ENCODE measurements around the gene ANKH. TPM values are rescaled to one million over a fixed set of nuclear protein-coding genes. Genes with fewer than 3 reads are reported as not detected.

The ANKH gene
- total RNA-seq, 1 experiment from 2014 or later: 16.9 TPM

DNA sequence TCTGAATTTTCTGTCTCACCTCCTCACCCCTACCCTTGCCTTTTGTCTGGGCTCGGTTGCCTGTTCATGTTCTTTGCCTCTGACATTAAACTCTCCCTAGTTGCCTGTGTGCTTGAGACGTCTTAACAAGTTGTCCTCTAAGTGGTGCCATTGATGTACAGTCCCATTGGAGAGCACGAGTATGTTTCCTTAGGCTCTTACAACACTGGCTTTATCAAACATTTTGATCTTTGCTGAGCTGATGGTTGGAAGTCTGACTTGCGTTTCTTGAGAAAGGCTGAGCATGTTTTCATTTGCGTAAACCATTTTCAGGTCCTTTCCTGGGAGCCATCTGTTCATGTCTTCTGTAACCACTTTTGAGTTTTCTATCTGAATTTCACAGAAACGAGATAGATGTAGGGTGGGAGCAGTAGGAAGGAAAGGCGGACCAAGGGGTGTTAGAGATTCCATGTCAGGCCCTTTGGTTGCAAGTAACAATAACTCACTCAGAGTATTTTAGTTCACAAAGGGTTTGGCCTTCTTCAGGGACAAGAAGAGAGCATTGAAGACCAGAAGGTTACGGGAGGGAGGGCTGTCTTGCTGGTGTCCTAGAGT, 171.7 kb downstream of the ANKH start:
- ATAC-seq (no peak), DNase-seq (ENCODE audit: low spot score) (no peak)
- Mint-ChIP-seq H3K9me3 (no peaks in the 10 kb centered on the region), H3K4me1 (peaks cover 18% of the 10 kb centered on the region), H3K27ac (no peak overlapping the region), H3K4me3 (no peak overlapping the region), H3K27me3 (ENCODE audit: low read depth) (no peaks in the 10 kb centered on the region), H3K36me3 (peaks cover 32% of the 10 kb centered on the region)
- ChIA-PET POLR2A (no interaction called here), CTCF (no interaction called here)
- TF ChIP-seq ZNF263 (CRISPR knock-in tag; IDR thresholded peaks at IDR 0.05; ENCODE audit: low read depth) (no peak), TP53 (CRISPR knock-in tag; IDR thresholded peaks at IDR 0.05) (no peak), NFYB (CRISPR knock-in tag; conservative IDR thresholded peaks at IDR 0.05; ENCODE audit: low read depth) (no peak), NR1H2 (CRISPR knock-in tag; IDR thresholded peaks at IDR 0.05) (no peak), CBFB (CRISPR knock-in tag; IDR thresholded peaks at IDR 0.05; ENCODE audit: low read depth) (no peak)
- TF ChIP-seq, protein P1, sequence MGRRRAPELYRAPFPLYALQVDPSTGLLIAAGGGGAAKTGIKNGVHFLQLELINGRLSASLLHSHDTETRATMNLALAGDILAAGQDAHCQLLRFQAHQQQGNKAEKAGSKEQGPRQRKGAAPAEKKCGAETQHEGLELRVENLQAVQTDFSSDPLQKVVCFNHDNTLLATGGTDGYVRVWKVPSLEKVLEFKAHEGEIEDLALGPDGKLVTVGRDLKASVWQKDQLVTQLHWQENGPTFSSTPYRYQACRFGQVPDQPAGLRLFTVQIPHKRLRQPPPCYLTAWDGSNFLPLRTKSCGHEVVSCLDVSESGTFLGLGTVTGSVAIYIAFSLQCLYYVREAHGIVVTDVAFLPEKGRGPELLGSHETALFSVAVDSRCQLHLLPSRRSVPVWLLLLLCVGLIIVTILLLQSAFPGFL (CRISPR knock-in tag; IDR thresholded peaks at IDR 0.05; ENCODE audit: borderline replicate concordance): no peak
- TF ChIP-seq, protein P2, sequence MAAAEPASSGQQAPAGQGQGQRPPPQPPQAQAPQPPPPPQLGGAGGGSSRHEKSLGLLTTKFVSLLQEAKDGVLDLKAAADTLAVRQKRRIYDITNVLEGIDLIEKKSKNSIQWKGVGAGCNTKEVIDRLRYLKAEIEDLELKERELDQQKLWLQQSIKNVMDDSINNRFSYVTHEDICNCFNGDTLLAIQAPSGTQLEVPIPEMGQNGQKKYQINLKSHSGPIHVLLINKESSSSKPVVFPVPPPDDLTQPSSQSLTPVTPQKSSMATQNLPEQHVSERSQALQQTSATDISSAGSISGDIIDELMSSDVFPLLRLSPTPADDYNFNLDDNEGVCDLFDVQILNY (CRISPR knock-in tag; IDR thresholded peaks at IDR 0.05): no peak
- TF ChIP-seq, protein P3, sequence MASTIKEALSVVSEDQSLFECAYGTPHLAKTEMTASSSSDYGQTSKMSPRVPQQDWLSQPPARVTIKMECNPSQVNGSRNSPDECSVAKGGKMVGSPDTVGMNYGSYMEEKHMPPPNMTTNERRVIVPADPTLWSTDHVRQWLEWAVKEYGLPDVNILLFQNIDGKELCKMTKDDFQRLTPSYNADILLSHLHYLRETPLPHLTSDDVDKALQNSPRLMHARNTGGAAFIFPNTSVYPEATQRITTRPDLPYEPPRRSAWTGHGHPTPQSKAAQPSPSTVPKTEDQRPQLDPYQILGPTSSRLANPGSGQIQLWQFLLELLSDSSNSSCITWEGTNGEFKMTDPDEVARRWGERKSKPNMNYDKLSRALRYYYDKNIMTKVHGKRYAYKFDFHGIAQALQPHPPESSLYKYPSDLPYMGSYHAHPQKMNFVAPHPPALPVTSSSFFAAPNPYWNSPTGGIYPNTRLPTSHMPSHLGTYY (CRISPR knock-in tag; IDR thresholded peaks at IDR 0.05): no peak
- TF ChIP-seq, protein P4, sequence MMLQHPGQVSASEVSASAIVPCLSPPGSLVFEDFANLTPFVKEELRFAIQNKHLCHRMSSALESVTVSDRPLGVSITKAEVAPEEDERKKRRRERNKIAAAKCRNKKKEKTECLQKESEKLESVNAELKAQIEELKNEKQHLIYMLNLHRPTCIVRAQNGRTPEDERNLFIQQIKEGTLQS (CRISPR knock-in tag; conservative IDR thresholded peaks at IDR 0.05): no peak

DNA sequence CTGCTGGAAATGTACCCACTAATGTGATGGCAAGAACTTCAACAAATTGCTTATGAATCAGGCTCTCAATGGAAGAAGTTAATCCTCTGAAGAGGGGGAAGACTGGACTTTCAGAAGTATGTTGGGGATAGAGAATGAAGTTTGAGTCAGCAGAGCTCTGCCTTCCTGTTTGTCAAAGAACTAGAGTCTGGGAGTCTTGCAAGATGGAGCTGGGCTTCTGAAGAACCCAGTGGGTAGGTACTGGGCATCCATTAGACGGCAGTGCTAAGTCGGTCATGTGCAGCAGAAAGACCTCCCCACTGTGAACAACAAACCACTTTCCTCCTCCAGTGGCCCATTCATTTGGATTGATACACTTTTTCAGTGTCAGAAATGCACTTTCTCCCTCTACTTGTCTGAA, 172.4 kb downstream of the ANKH start:
- Mint-ChIP-seq H3K27ac (no peak overlapping the region), H3K4me1 (peaks cover 20% of the 10 kb centered on the region), H3K27me3 (ENCODE audit: low read depth) (no peaks in the 10 kb centered on the region), H3K36me3 (peaks cover 32% of the 10 kb centered on the region), H3K4me3 (no peak overlapping the region), H3K9me3 (no peaks in the 10 kb centered on the region)
- ChIA-PET POLR2A (no interaction called here), CTCF (no interaction called here)
- DNase-seq (ENCODE audit: low spot score) (no peak), ATAC-seq (no peak)
- TF ChIP-seq, protein P5, sequence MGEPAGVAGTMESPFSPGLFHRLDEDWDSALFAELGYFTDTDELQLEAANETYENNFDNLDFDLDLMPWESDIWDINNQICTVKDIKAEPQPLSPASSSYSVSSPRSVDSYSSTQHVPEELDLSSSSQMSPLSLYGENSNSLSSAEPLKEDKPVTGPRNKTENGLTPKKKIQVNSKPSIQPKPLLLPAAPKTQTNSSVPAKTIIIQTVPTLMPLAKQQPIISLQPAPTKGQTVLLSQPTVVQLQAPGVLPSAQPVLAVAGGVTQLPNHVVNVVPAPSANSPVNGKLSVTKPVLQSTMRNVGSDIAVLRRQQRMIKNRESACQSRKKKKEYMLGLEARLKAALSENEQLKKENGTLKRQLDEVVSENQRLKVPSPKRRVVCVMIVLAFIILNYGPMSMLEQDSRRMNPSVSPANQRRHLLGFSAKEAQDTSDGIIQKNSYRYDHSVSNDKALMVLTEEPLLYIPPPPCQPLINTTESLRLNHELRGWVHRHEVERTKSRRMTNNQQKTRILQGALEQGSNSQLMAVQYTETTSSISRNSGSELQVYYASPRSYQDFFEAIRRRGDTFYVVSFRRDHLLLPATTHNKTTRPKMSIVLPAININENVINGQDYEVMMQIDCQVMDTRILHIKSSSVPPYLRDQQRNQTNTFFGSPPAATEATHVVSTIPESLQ (CRISPR knock-in tag; IDR thresholded peaks at IDR 0.05): no peak

DNA sequence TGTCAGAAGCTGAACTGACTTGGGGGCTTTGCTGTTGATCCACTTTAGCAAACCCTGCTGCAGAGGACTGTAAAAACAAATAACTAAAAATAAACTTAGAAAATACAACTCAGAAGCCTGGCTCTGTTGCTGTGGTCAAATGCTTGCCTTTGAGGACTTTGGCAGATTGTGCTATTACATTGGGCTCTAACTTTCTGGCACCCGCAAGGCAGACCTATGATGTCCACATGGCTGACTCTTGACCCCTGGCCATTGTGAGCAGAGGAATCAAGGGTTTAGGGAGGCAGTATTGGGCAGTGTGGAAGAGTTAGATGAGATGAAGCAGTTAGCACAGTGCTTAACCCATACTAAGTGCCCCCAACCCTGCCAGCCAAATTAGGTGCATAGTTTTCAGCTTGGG, 173.1 kb downstream of the ANKH start:
- ATAC-seq (no peak), DNase-seq (ENCODE audit: low spot score) (no peak)
- Mint-ChIP-seq H3K27ac (no peak overlapping the region), H3K4me1 (peaks cover 20% of the 10 kb centered on the region), H3K36me3 (peaks cover 32% of the 10 kb centered on the region), H3K9me3 (no peaks in the 10 kb centered on the region), H3K4me3 (no peak overlapping the region), H3K27me3 (ENCODE audit: low read depth) (no peaks in the 10 kb centered on the region)
- POLR2A ChIA-PET: no interaction called here
- CTCF ChIA-PET: no interaction called here
- TF ChIP-seq, protein P6, sequence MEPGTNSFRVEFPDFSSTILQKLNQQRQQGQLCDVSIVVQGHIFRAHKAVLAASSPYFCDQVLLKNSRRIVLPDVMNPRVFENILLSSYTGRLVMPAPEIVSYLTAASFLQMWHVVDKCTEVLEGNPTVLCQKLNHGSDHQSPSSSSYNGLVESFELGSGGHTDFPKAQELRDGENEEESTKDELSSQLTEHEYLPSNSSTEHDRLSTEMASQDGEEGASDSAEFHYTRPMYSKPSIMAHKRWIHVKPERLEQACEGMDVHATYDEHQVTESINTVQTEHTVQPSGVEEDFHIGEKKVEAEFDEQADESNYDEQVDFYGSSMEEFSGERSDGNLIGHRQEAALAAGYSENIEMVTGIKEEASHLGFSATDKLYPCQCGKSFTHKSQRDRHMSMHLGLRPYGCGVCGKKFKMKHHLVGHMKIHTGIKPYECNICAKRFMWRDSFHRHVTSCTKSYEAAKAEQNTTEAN (CRISPR knock-in tag; IDR thresholded peaks at IDR 0.05): no peak
- TF ChIP-seq, protein P7, sequence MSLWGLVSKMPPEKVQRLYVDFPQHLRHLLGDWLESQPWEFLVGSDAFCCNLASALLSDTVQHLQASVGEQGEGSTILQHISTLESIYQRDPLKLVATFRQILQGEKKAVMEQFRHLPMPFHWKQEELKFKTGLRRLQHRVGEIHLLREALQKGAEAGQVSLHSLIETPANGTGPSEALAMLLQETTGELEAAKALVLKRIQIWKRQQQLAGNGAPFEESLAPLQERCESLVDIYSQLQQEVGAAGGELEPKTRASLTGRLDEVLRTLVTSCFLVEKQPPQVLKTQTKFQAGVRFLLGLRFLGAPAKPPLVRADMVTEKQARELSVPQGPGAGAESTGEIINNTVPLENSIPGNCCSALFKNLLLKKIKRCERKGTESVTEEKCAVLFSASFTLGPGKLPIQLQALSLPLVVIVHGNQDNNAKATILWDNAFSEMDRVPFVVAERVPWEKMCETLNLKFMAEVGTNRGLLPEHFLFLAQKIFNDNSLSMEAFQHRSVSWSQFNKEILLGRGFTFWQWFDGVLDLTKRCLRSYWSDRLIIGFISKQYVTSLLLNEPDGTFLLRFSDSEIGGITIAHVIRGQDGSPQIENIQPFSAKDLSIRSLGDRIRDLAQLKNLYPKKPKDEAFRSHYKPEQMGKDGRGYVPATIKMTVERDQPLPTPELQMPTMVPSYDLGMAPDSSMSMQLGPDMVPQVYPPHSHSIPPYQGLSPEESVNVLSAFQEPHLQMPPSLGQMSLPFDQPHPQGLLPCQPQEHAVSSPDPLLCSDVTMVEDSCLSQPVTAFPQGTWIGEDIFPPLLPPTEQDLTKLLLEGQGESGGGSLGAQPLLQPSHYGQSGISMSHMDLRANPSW (CRISPR knock-in tag; conservative IDR thresholded peaks at IDR 0.05; ENCODE audit: low read depth): no peak
- TF ChIP-seq ZNF423 (CRISPR knock-in tag; IDR thresholded peaks at IDR 0.05) (no peak), HMGA2 (CRISPR knock-in tag; IDR thresholded peaks at IDR 0.05) (no peak), FOXP1 (CRISPR knock-in tag; IDR thresholded peaks at IDR 0.05; ENCODE audit: borderline replicate concordance) (no peak), IRF2 (CRISPR knock-in tag; IDR thresholded peaks at IDR 0.05; ENCODE audit: borderline replicate concordance, low read depth) (no peak), NFE2L1 (CRISPR knock-in tag; IDR thresholded peaks at IDR 0.05) (no peak)
- TF ChIP-seq, protein P8, sequence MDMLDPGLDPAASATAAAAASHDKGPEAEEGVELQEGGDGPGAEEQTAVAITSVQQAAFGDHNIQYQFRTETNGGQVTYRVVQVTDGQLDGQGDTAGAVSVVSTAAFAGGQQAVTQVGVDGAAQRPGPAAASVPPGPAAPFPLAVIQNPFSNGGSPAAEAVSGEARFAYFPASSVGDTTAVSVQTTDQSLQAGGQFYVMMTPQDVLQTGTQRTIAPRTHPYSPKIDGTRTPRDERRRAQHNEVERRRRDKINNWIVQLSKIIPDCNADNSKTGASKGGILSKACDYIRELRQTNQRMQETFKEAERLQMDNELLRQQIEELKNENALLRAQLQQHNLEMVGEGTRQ (CRISPR knock-in tag; IDR thresholded peaks at IDR 0.05): no peak
- TF ChIP-seq, protein P9, sequence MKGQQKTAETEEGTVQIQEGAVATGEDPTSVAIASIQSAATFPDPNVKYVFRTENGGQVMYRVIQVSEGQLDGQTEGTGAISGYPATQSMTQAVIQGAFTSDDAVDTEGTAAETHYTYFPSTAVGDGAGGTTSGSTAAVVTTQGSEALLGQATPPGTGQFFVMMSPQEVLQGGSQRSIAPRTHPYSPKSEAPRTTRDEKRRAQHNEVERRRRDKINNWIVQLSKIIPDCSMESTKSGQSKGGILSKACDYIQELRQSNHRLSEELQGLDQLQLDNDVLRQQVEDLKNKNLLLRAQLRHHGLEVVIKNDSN (CRISPR knock-in tag; IDR thresholded peaks at IDR 0.05): no peak
